Caco-2 (cell line): ENCODE results near the gene ANGPTL5. TPM values are rescaled to one million over a fixed set of nuclear protein-coding genes. Genes with fewer than 3 reads are reported as not detected.

Experiments used
- BruUV-seq: library from RNA; stranded (reverse); fragments of 400-500 nt; replicated peaks from 2 replicates; lab custom pipeline; 2021; lab: Mats Ljungman, UMichigan
- CTCF ChIA-PET: fragments of 300-600 bp; sonication (Branson Sonifier 250); formaldehyde crosslinking; loops from one replicate; lab custom pipeline; 2022; ENCODE audit warnings: antibody characterized with exemption; lab: Charles Lee
- POLR2A ChIA-PET: fragments of 300-600 bp; sonication (Branson Sonifier 250); formaldehyde crosslinking; loops from one replicate; lab custom pipeline; 2022; ENCODE audit warnings: antibody characterized with exemption; lab: Charles Lee
- DNase-seq, 2 experiments: peaks; one replicate each; pipeline versions ENCODE4 v3.0.0 to v3.0.0-alpha.2; 2020 to 2022
- H3K27me3 ChIP-seq: replicated peaks from 2 replicates; pipeline ENCODE4 v1.6.0; 2011; ENCODE audit warnings: low read length; ENCODE audit not compliant: control insufficient read depth, insufficient read depth
- H3K36me3 ChIP-seq: 2 replicates; pipeline ENCODE4 v1.5.1; 2011; ENCODE audit warnings: low read length; ENCODE audit not compliant: control insufficient read depth, insufficient read depth
- H3K4me1 ChIP-seq: fragments of 250-450 bp; sonication (Bioruptor Pico); 2 replicates; pipeline ENCODE4 v1.5.1; 2020; ENCODE audit warnings: mild to moderate bottlenecking
- H3K4me3 ChIP-seq: 2 replicates; pipeline ENCODE4 v1.5.1; 2011; ENCODE audit warnings: low read depth, mild to moderate bottlenecking, control low read depth, low read length
- H3K9me3 ChIP-seq: fragments of 250-450 bp; sonication (Bioruptor Pico); 2 replicates; pipeline ENCODE4 v1.5.1; 2020; ENCODE audit warnings: mild to moderate bottlenecking, moderate library complexity
- H3K27ac Mint-ChIP-seq: one replicate; pipeline ENCODE4 v1.8.0; 2022; ENCODE audit warnings: mixed read lengths; ENCODE audit not compliant: unreplicated experiment
- H3K27me3 Mint-ChIP-seq: one replicate; pipeline ENCODE4 v1.8.0; 2022; ENCODE audit warnings: mixed read lengths; ENCODE audit not compliant: insufficient read depth, unreplicated experiment
- H3K36me3 Mint-ChIP-seq: one replicate; pipeline ENCODE4 v1.8.0; 2022; ENCODE audit warnings: mild to moderate bottlenecking, mixed read lengths; ENCODE audit not compliant: insufficient read depth, unreplicated experiment
- H3K4me1 Mint-ChIP-seq: one replicate; pipeline ENCODE4 v1.8.0; 2022; ENCODE audit warnings: low read depth, mixed read lengths; ENCODE audit not compliant: unreplicated experiment
- H3K4me3 Mint-ChIP-seq: one replicate; pipeline ENCODE4 v1.8.0; 2022; ENCODE audit warnings: mild to moderate bottlenecking, moderate library complexity, mixed read lengths; ENCODE audit not compliant: unreplicated experiment
- H3K9me3 Mint-ChIP-seq: one replicate; pipeline ENCODE4 v1.8.0; 2022; ENCODE audit warnings: mixed read lengths; ENCODE audit not compliant: unreplicated experiment
- intact Hi-C: fragments of 100-400 bp; cut with micrococcal nuclease; formaldehyde crosslinking; loops from one replicate; pipeline ENCODE4 v1.10.0; 2022; ENCODE audit not compliant: unreplicated experiment
- total RNA-seq: library from RNA; stranded (reverse); gene quantifications from 2 replicates; pipeline ENCODE4 v1.2.3, GENCODE V29; 2022
- TF ChIP-seq, protein P1 (sequence below), 2 experiments: fragments of 200-600 bp in 1 of 2; IDR thresholded peaks; 1 replicate in 1 of 2; 2 replicates in 1 of 2; pipeline versions ENCODE4 v1.5.1 to v1.8.0; 2011 to 2022; ENCODE audit warnings: antibody characterized with exemption in 1 of 2, control low read depth in 1 of 2, inconsistent platforms in 1 of 2, low read depth in 1 of 2, low read length in 1 of 2, mild to moderate bottlenecking in 1 of 2, moderate library complexity in 1 of 2; ENCODE audit not compliant: insufficient read depth in 1 of 2, severe bottlenecking in 1 of 2, unreplicated experiment in 1 of 2

ANGPTL5 gene
- total RNA-seq, 1 experiment from 2014 or later = not detected

DNA sequence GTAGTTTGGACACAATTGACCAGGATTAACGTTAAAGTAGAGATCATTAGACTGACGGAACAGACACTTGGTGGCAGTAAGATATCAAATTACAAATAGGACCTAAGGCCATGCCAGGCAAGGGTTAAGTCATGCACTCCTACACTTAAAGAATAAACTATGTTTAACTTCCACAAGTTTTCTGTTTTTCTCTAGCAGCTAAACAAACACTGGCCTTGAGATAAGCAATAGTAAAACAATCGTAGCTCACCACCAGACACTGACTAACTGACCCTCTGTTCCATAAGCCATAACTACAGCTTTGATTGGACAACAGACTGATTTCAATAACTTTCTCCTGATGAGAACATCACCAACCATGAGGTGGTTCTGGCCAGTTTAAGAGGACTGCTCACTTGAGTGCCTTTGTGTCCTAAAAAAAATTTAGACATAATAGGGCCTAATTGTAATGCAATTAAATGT lies 3.5 kb downstream of the ANGPTL5 start:
- H3K27me3 ChIP-seq = no peaks in the 10 kb centered on the region
- no peaks in the 10 kb centered on the region for H3K9me3 ChIP-seq
- Mint-ChIP-seq H3K36me3 (peaks cover 14% of the 10 kb centered on the region), H3K27me3 (no peaks in the 10 kb centered on the region), H3K27ac (no peak overlapping the region), H3K4me3 (peak overlapping the region; percentile 2), H3K9me3 (no peaks in the 10 kb centered on the region), H3K4me1 (peaks cover 41% of the 10 kb centered on the region)
- ChIA-PET CTCF (interaction anchor here (0.6 to 2.1 kb wide), 10 partner anchors 17 to 700 kb away, joined by 4 to 46 read pairs (median 5); no protein-coding TSS in a partner anchor), POLR2A (no interaction called here)
- H3K4me1 ChIP-seq = peaks cover 31% of the 10 kb centered on the region
- peak; percentile 66 to 72 for DNase-seq
- H3K36me3 ChIP-seq = no peaks in the 10 kb centered on the region
- no TSS peak for BruUV-seq
- TF ChIP-seq, protein P1, sequence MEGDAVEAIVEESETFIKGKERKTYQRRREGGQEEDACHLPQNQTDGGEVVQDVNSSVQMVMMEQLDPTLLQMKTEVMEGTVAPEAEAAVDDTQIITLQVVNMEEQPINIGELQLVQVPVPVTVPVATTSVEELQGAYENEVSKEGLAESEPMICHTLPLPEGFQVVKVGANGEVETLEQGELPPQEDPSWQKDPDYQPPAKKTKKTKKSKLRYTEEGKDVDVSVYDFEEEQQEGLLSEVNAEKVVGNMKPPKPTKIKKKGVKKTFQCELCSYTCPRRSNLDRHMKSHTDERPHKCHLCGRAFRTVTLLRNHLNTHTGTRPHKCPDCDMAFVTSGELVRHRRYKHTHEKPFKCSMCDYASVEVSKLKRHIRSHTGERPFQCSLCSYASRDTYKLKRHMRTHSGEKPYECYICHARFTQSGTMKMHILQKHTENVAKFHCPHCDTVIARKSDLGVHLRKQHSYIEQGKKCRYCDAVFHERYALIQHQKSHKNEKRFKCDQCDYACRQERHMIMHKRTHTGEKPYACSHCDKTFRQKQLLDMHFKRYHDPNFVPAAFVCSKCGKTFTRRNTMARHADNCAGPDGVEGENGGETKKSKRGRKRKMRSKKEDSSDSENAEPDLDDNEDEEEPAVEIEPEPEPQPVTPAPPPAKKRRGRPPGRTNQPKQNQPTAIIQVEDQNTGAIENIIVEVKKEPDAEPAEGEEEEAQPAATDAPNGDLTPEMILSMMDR (IDR thresholded peaks at IDR 0.05; ENCODE audit: insufficient read depth in 1 of 2, low read depth in 1 of 2, low read length in 1 of 2, severe bottlenecking in 1 of 2, unreplicated experiment in 1 of 2) = peak in 1 of 2 experiments; percentile 8
- H3K4me3 ChIP-seq = no peak overlapping the region
- intact Hi-C loops = loop anchor here (1.0 to 5.0 kb wide), 8 partner anchors 50 to 754 kb away; no protein-coding TSS in a partner anchor

DNA sequence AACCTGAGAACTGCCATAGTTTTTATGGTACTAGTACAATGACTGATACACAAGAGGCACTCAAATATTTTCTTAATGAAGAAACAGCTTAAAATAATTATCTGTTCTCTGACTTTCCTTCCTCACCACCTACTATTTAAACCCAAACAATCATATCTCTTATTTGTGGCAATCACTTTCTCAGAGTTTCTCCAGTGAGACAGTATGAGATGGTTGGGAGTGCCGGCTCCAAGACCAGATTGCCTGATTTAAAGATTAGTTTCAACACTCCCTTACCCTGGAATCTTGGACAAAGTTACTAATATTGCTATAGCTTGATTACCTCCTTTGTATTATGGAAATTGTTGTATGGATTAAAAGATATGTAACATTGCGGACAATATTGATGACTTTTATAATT lies 7.2 kb downstream of the ANGPTL5 start:
- intact Hi-C loops = no loop called here
- Mint-ChIP-seq H3K27me3 (no peaks in the 10 kb centered on the region), H3K4me3 (no peak overlapping the region)

DNA sequence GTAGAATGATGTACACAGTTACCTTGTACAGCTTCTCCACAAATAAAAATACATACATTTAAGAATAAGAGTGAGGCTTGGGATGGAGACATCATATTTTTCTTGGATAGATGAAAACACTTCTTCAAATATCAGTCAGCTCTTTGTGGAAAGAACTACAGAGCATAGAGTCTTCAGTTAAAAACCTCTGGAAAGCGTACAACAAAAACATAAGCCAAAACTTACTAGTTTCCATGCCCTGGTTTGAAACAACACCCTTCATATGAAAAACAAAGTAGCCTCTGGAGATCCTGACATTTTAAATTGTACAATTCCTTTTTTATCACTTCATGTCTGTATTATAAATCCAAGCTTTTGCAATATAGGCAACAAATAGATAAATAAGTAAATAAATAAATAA lies 8.5 kb downstream of the ANGPTL5 start:
- no peak overlapping the region for H3K4me3 ChIP-seq
- no peaks in the 10 kb centered on the region for H3K27me3 ChIP-seq
- TF ChIP-seq, protein P1 (IDR thresholded peaks at IDR 0.05; ENCODE audit: insufficient read depth in 1 of 2, low read depth in 1 of 2, low read length in 1 of 2, severe bottlenecking in 1 of 2, unreplicated experiment in 1 of 2) = no peak
- no peaks in the 10 kb centered on the region for H3K36me3 ChIP-seq
- H3K27me3 Mint-ChIP-seq = no peaks in the 10 kb centered on the region
- ChIA-PET POLR2A (no interaction called here), CTCF (interaction anchor here (1.7 kb wide), 1 partner anchor 47 kb away, joined by 7 read pairs; no protein-coding TSS in a partner anchor)
- no peak overlapping the region for H3K27ac Mint-ChIP-seq
- no TSS peak for BruUV-seq
- intact Hi-C loops = no loop called here
- peaks cover 20% of the 10 kb centered on the region for H3K4me1 Mint-ChIP-seq
- H3K4me3 Mint-ChIP-seq = no peak overlapping the region
- DNase-seq = no peak
- no peaks in the 10 kb centered on the region for H3K9me3 Mint-ChIP-seq
- peaks cover 8% of the 10 kb centered on the region for H3K36me3 Mint-ChIP-seq
- peaks cover 8% of the 10 kb centered on the region for H3K4me1 ChIP-seq
- no peaks in the 10 kb centered on the region for H3K9me3 ChIP-seq

More for the DNA sequence above, 7.2 kb downstream of the ANGPTL5 start:
- H3K36me3 ChIP-seq = no peaks in the 10 kb centered on the region
- H3K4me3 ChIP-seq = no peak overlapping the region
- H3K9me3 ChIP-seq = no peaks in the 10 kb centered on the region
- Mint-ChIP-seq H3K27ac (no peak overlapping the region), H3K36me3 (peaks cover 8% of the 10 kb centered on the region), H3K4me1 (peaks cover 28% of the 10 kb centered on the region), H3K9me3 (no peaks in the 10 kb centered on the region)
- H3K27me3 ChIP-seq = no peaks in the 10 kb centered on the region
- TF ChIP-seq, protein P1 (IDR thresholded peaks at IDR 0.05; ENCODE audit: insufficient read depth in 1 of 2, low read depth in 1 of 2, low read length in 1 of 2, severe bottlenecking in 1 of 2, unreplicated experiment in 1 of 2) = no peak
- no TSS peak for BruUV-seq
- POLR2A ChIA-PET = no interaction called here
- H3K4me1 ChIP-seq = peaks cover 21% of the 10 kb centered on the region
- DNase-seq = no peak
- CTCF ChIA-PET = no interaction called here
